AG04450 (cell line): Measurements from ENCODE around the gene FAM193B. TPM values are rescaled to one million over a fixed set of nuclear protein-coding genes. Genes with fewer than 3 reads are reported as not detected.

Source experiments
- CTCF ChIA-PET: fragments of 300-600, 350-600 bp; formaldehyde crosslinking; extraction: SDS; loops from one replicate; lab custom pipeline; 2022; ENCODE audit warnings: antibody characterized with exemption, inconsistent platforms; lab: Charles Lee
- POLR2A ChIA-PET: fragments of 350-600 bp; formaldehyde crosslinking; extraction: SDS; loops from one replicate; lab custom pipeline; 2021; ENCODE audit warnings: antibody characterized with exemption, inconsistent platforms; lab: Yijun Ruan, JAX
- DNase-seq: peaks from one replicate; pipeline ENCODE4 v3.0.0-alpha.2; 2011; ENCODE audit warnings: low read depth, low spot score
- H3K27ac ChIP-seq: one replicate; pipeline ENCODE4 v1.5.1; 2012; ENCODE audit warnings: low read depth, low read length, control low read depth
- H3K27me3 ChIP-seq: one replicate; pipeline ENCODE4 v1.6.0; 2012; ENCODE audit warnings: low read length; ENCODE audit not compliant: control insufficient read depth, insufficient read depth
- H3K4me3 ChIP-seq: 2 replicates; pipeline ENCODE4 v1.5.1; 2011; ENCODE audit warnings: mild to moderate bottlenecking, low read depth, low read length, control low read depth
- H3K9me3 ChIP-seq: 2 replicates; pipeline ENCODE4 v1.5.1; 2012; ENCODE audit warnings: low read length; ENCODE audit not compliant: control insufficient read depth, insufficient read depth
- CTCF ChIP-seq: IDR thresholded peaks from 2 replicates; pipeline ENCODE4 v1.5.1; 2011; ENCODE audit warnings: low read depth, low read length, control low read depth, inconsistent platforms
- polyA plus RNA-seq: library from polyadenylated mRNA; depleted of rRNA; stranded (reverse); fragments of >200 nt; gene quantifications from 2 replicates; pipeline ENCODE4 v1.2.3, GENCODE V29; 2011

The FAM193B gene
- polyA plus RNA-seq, 1 experiment = 30.1 TPM

- TF ChIP-seq CTCF = no peak
- Histone ChIP-seq H3K27me3 (no peaks in the 10 kb centered on the region), H3K9me3 (no peaks in the 10 kb centered on the region), H3K27ac (peak overlapping the region; percentile 31), H3K4me3 (no peak overlapping the region)
- ChIA-PET CTCF (interaction anchor here (1.2 to 3.7 kb wide), 3 partner anchors 15 to 24 kb away, joined by 3 to 11 read pairs (median 11); no protein-coding TSS in a partner anchor), POLR2A (interaction anchor here (1.1 to 13.1 kb wide), 5 partner anchors 9 to 88 kb away, joined by 4 to 230 read pairs (median 4); partner anchors contain the start of gene PDLIM7)
- no peak for DNase-seq
Observed at GRCh38 chr5:177477701-177478477, 76.5 kb downstream of the FAM193B start.

GRCh38 chr5:177476531-177477233, 77.7 kb downstream of the FAM193B start:
- Histone ChIP-seq H3K27ac (no peak overlapping the region), H3K27me3 (no peaks in the 10 kb centered on the region), H3K4me3 (no peak overlapping the region), H3K9me3 (no peaks in the 10 kb centered on the region; the same call in 1 of the 2 replicates)
- DNase-seq = no peak
- no peak for TF ChIP-seq CTCF
- ChIA-PET CTCF (interaction anchor here (1.0 to 3.7 kb wide), 4 partner anchors 16 to 167 kb away, joined by 3 to 11 read pairs (median 4); no protein-coding TSS in a partner anchor), POLR2A (interaction anchor here (0.5 to 13.1 kb wide), 4 partner anchors 8 to 91 kb away, joined by 4 to 230 read pairs (median 8); partner anchors contain the start of gene PDLIM7)

- peak overlapping the region; percentile 31 for H3K27ac ChIP-seq
- ChIA-PET POLR2A (interaction anchor here (0.5 to 13.1 kb wide), 4 partner anchors 9 to 92 kb away, joined by 6 to 230 read pairs (median 8); partner anchors contain the start of gene PDLIM7), CTCF (interaction anchor here (1.0 to 3.7 kb wide), 4 partner anchors 18 to 166 kb away, joined by 3 to 11 read pairs (median 8); no protein-coding TSS in a partner anchor)
- no peak overlapping the region for H3K4me3 ChIP-seq
- no peaks in the 10 kb centered on the region for H3K27me3 ChIP-seq
- DNase-seq = no peak
- TF ChIP-seq CTCF = no peak
- H3K9me3 ChIP-seq = no peaks in the 10 kb centered on the region; the same call in 1 of the 2 replicates
Observed at GRCh38 chr5:177475563-177476427, 78.6 kb downstream of the FAM193B start.

- no peak for DNase-seq
- no peak for TF ChIP-seq CTCF
- no peak overlapping the region for H3K4me3 ChIP-seq
- CTCF ChIA-PET = interaction anchor here (3.0 kb wide), 1 partner anchor 18 kb away, joined by 11 read pairs; no protein-coding TSS in a partner anchor
- POLR2A ChIA-PET = interaction anchor here (0.5 to 13.1 kb wide), 3 partner anchors 15 to 24 kb away, joined by 3 to 230 read pairs (median 7); partner anchors contain the start of gene PDLIM7
- H3K27me3 ChIP-seq = no peaks in the 10 kb centered on the region
- H3K9me3 ChIP-seq = no peaks in the 10 kb centered on the region; the same call in 1 of the 2 replicates
- peak overlapping the region; percentile 31 for H3K27ac ChIP-seq
Observed at GRCh38 chr5:177474846-177475562, 79.4 kb downstream of the FAM193B start.
